ENCODE data around the gene LLGL1. TPM values are rescaled to one million over a fixed set of nuclear protein-coding genes. Genes with fewer than 3 reads are reported as not detected.

LLGL1 gene
- total RNA-seq, 1 experiment from 2014 or later, result 16.4 TPM

- POLR2A ChIA-PET, result no interaction called here
- no peak overlapping the region for H3K4me3 Mint-ChIP-seq (ENCODE audit: unreplicated experiment)
- CTCF ChIA-PET, result no interaction called here
- intact Hi-C loops (cut with micrococcal nuclease), result no loop called here
- H3K4me1 Mint-ChIP-seq (ENCODE audit: insufficient read depth, unreplicated experiment), result no peaks in the 10 kb centered on the region
- no peak for TF ChIP-seq CTCF (IDR thresholded peaks at IDR 0.05; ENCODE audit: unreplicated experiment)
- H3K27me3 Mint-ChIP-seq (ENCODE audit: insufficient read depth, unreplicated experiment), result no peaks in the 10 kb centered on the region
- DNase-seq (ENCODE audit: unreplicated experiment), result no peak
- H3K9me3 Mint-ChIP-seq (ENCODE audit: unreplicated experiment), result no peaks in the 10 kb centered on the region
- H3K36me3 Mint-ChIP-seq (ENCODE audit: insufficient read depth, unreplicated experiment), result no peaks in the 10 kb centered on the region
- no TSS peak for BruUV-seq (replicated peaks)
- H3K27ac Mint-ChIP-seq (ENCODE audit: low read depth, unreplicated experiment), result no peak overlapping the region
Observed at GRCh38 chr17:18179196-18179595, 46.2 kb upstream of the LLGL1 start.

GRCh38 chr17:18179804-18180203, 45.6 kb upstream of the LLGL1 start:
- POLR2A ChIA-PET, result interaction anchor here (0.6 kb wide), 1 partner anchor 17 kb away, joined by 3 read pairs; no protein-coding TSS in a partner anchor
- H3K27me3 Mint-ChIP-seq (ENCODE audit: insufficient read depth, unreplicated experiment), result no peaks in the 10 kb centered on the region
- no peak overlapping the region for H3K27ac Mint-ChIP-seq (ENCODE audit: low read depth, unreplicated experiment)
- CTCF ChIA-PET, result no interaction called here
- DNase-seq (ENCODE audit: unreplicated experiment), result no peak
- no TSS peak for BruUV-seq (replicated peaks)
- H3K4me1 Mint-ChIP-seq (ENCODE audit: insufficient read depth, unreplicated experiment), result no peaks in the 10 kb centered on the region
- H3K36me3 Mint-ChIP-seq (ENCODE audit: insufficient read depth, unreplicated experiment), result no peaks in the 10 kb centered on the region
- no peaks in the 10 kb centered on the region for H3K9me3 Mint-ChIP-seq (ENCODE audit: unreplicated experiment)
- intact Hi-C loops (cut with micrococcal nuclease), result no loop called here
- no peak overlapping the region for H3K4me3 Mint-ChIP-seq (ENCODE audit: unreplicated experiment)
- no peak for TF ChIP-seq CTCF (IDR thresholded peaks at IDR 0.05; ENCODE audit: unreplicated experiment)

- Mint-ChIP-seq H3K9me3 (ENCODE audit: unreplicated experiment) (no peaks in the 10 kb centered on the region), H3K27me3 (ENCODE audit: insufficient read depth, unreplicated experiment) (no peaks in the 10 kb centered on the region), H3K27ac (ENCODE audit: low read depth, unreplicated experiment) (peak overlapping the region; percentile 19), H3K4me1 (ENCODE audit: insufficient read depth, unreplicated experiment) (peaks cover 8% of the 10 kb centered on the region), H3K36me3 (ENCODE audit: insufficient read depth, unreplicated experiment) (peaks cover 6% of the 10 kb centered on the region), H3K4me3 (ENCODE audit: unreplicated experiment) (no peak overlapping the region)
- peak; percentile 53 for DNase-seq (ENCODE audit: unreplicated experiment)
- CTCF ChIA-PET, result interaction anchor here (0.6 kb wide), 2 partner anchors 819 to 826 kb away, joined by 3 read pairs; no protein-coding TSS in a partner anchor
- TF ChIP-seq CTCF (IDR thresholded peaks at IDR 0.05; ENCODE audit: unreplicated experiment), result no peak
- intact Hi-C loops (cut with micrococcal nuclease), result no loop called here
- POLR2A ChIA-PET, result interaction anchor here (0.7 to 4.9 kb wide), 7 partner anchors 11 to 341 kb away, joined by 3 to 32 read pairs (median 4); no protein-coding TSS in a partner anchor
- BruUV-seq (replicated peaks), result no TSS peak
Observed at GRCh38 chr17:18181358-18181757, 44.1 kb upstream of the LLGL1 start.

- H3K27me3 Mint-ChIP-seq (ENCODE audit: insufficient read depth, unreplicated experiment), result no peaks in the 10 kb centered on the region
- H3K9me3 Mint-ChIP-seq (ENCODE audit: unreplicated experiment), result no peaks in the 10 kb centered on the region
- ChIA-PET CTCF (interaction anchor here (0.6 to 1.6 kb wide), 4 partner anchors 11 to 825 kb away, joined by 3 to 4 read pairs (median 4); no protein-coding TSS in a partner anchor), POLR2A (interaction anchor here (0.7 to 4.9 kb wide), 18 partner anchors 11 to 1059 kb away, joined by 3 to 32 read pairs (median 4); partner anchors contain the start of gene FAM83G)
- peaks cover 7% of the 10 kb centered on the region for H3K36me3 Mint-ChIP-seq (ENCODE audit: insufficient read depth, unreplicated experiment)
- intact Hi-C loops (cut with micrococcal nuclease), result no loop called here
- peak overlapping the region; percentile 92 for H3K27ac Mint-ChIP-seq (ENCODE audit: low read depth, unreplicated experiment)
- no peak for DNase-seq (ENCODE audit: unreplicated experiment)
- H3K4me1 Mint-ChIP-seq (ENCODE audit: insufficient read depth, unreplicated experiment), result peaks cover 18% of the 10 kb centered on the region
- BruUV-seq (replicated peaks), result TSS peak; percentile 69
- TF ChIP-seq CTCF (IDR thresholded peaks at IDR 0.05; ENCODE audit: unreplicated experiment), result no peak
- peak overlapping the region; percentile 95 for H3K4me3 Mint-ChIP-seq (ENCODE audit: unreplicated experiment)
Observed at GRCh38 chr17:18182110-18182977, 43.1 kb upstream of the LLGL1 start.

Measured in MCF 10A (cell line).